HG03469 (cell line): ENCODE results near the gene MYRFL.
"Not testable (repeated sequence)": the region's sequence is repeated elsewhere in the genome, so short reads cannot be mapped to it uniquely, and the experiment has no call there.

Experiments used
- ATAC-seq: cut with Tn5 transposase; IDR thresholded peaks from one replicate; pipeline ENCODE4 v1.9.1; 2021; ENCODE audit warnings: mild to moderate bottlenecking, moderate library complexity, moderate number of reproducible peaks; ENCODE audit not compliant: unreplicated experiment

MYRFL gene

GRCh38 chr12:69840727-69841126 lies 15.7 kb downstream of the MYRFL start:
- no peak for ATAC-seq

GRCh38 chr12:69843608-69844007 lies 18.6 kb downstream of the MYRFL start:
- ATAC-seq = no peak

- ATAC-seq = no peak
These were observed 19.4 kb downstream of the MYRFL start for GRCh38 chr12:69844416-69844815.

- ATAC-seq = no peak
These were observed 19.8 kb downstream of the MYRFL start for GRCh38 chr12:69844836-69845235.

- ATAC-seq = no peak
These were observed 21.9 kb downstream of the MYRFL start for GRCh38 chr12:69846976-69847375.

GRCh38 chr12:69851976-69852375 lies 26.9 kb downstream of the MYRFL start:
- no peak for ATAC-seq

DNA sequence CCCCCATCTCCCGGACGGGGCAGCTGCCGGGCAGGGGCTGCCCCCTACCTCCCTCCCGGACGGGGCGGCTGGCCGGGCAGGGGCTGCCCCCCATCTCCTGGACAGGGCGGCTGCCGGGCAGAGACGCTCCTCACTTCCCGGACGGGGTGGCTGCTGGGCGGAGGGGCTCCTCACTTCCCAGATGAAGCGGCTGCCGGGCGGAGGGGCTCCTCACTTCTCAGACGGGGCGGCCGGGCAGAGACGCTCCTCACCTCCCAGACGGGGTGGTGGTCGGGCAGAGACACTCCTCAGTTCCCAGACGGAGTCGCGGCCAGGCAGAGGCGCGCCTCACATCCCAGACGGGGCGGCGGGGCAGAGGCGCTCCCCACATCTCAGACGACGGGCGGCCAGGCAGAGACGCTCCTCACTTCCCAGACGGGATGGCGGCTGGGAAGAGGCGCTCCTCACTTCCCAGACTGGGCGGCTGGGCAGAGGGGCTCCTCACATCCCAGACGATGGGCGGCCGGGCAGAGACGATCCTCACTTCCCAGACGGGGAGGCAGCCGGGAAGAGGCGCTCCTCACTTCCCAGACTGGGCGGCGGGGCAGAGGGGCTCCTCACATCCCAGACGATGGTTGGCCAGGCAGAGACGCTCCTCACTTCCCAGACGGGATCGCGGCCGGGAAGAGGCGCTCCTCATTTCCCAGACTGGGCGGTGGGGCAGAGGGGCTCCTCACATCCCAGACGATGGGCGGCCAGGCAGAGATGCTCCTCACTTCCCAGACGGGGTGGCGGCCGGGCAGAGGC lies 28.3 kb downstream of the MYRFL start:
- not testable (repeated sequence) for ATAC-seq

- ATAC-seq = no peak
These were observed 41.7 kb downstream of the MYRFL start for GRCh38 chr12:69866698-69867097.

DNA sequence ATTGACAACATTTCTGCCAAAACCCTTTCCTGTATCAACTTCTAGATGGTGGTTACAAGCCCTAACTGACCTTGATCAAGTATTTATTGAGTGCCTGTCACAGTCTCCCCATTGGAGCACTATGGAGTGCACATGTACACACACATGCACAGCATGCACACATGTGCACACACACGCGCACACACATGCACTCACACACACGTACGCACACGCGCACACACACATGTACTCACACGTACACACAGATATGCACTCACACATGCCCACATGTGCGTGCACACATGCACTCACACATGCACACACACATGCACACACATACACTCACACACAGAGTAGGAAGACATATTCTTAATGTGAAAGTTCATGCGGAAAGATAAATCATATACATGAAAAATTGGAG lies 43.7 kb downstream of the MYRFL start:
- ATAC-seq = no peak

- ATAC-seq = no peak
These were observed 47.8 kb downstream of the MYRFL start for GRCh38 chr12:69872804-69873203.

GRCh38 chr12:69873429-69873828 lies 48.4 kb downstream of the MYRFL start:
- no peak for ATAC-seq

GRCh38 chr12:69874606-69875005 lies 49.6 kb downstream of the MYRFL start:
- no peak for ATAC-seq

- no peak for ATAC-seq
These were observed 50.4 kb downstream of the MYRFL start for GRCh38 chr12:69875416-69875935.

DNA sequence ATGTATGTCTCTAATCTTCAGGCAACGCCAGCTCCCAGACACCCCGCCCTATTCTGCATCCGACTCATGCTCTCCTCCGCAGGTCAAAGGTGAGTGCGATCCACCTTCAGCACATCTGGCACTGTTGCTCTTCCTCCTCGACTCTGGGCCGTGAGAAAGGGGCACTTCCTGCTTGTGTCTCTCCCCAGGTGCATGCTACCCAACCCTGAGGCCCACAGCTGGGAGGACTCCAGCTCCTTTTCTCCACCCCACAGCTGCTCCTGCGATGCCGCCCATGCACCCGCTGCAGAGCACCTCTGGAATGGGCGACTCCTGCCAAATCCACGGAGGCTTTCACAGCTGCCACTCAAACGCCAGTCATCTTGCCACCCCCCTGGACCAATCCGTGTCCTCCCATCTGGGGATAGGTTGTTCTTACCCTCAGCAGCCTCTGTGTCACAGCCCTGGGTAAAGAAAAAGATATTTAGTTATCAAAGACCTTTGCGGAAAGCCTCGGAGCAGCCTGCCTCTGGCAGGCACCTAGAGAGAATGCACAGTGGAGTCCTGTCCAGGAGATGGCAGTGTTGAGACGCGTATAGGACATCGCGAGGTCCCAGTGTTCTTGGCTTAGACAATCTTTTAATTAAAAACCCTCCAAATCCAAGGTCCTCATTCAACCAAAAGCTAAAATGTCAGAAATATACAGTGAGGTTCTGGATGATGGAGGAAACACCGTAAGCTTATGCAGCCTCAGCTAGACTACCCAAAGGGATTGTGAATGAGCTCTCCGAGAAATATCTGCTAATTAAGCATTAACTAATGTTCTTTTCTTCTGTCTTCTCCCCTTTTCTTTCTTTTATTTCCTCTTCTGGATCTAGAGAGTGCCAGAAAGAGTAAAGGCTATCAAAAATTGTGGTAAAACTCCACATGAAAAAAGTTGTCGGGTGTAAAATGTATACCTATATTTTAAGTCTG lies 54.3 kb downstream of the MYRFL start:
- ATAC-seq = no peak

- ATAC-seq = no peak
These were observed 55.5 kb downstream of the MYRFL start for GRCh38 chr12:69880571-69880970.

DNA sequence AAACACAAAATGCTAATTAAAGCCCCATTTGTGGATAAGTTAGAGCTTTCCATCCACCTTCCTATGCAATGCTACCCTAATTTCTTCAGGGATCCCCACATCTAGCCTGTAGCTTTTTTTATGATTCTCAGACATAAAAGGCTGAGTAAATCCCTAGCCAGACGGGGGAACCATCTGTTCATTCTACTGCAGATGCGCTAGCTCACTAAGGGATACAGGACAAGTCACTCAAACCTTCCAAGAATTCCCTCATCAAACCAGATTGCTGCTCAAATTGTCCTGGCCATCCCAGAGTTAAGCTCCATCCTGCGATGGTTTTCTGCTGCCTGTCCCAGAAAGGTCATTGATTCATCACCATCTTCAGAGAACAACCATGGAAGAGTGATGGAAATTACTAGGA lies 56.7 kb downstream of the MYRFL start:
- ATAC-seq = no peak

- no peak for ATAC-seq
These were observed 59.4 kb downstream of the MYRFL start for GRCh38 chr12:69884386-69884785.

DNA sequence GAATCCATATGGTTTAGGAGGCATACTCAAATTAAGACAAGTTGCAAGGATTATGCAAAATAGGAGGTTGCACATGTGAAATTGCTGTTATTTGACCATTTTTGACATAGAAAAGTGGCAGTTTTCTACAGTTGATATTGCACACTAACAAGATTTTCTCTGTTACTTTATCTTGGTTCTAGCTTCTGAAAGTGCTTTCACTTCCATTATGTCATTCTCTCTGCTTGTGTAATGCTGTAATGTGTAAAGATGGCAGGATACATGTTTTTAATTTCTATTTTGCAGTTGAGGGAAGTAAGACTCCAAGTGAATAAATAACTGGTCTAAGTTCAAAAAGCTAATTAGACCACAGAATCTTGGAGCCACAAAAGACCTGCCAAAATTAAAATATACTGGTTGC lies 60.6 kb downstream of the MYRFL start:
- peak; percentile 50 for ATAC-seq

- ATAC-seq = no peak
These were observed 61.1 kb downstream of the MYRFL start for GRCh38 chr12:69886109-69886508.

GRCh38 chr12:69886715-69887114 lies 61.7 kb downstream of the MYRFL start:
- no peak for ATAC-seq

DNA sequence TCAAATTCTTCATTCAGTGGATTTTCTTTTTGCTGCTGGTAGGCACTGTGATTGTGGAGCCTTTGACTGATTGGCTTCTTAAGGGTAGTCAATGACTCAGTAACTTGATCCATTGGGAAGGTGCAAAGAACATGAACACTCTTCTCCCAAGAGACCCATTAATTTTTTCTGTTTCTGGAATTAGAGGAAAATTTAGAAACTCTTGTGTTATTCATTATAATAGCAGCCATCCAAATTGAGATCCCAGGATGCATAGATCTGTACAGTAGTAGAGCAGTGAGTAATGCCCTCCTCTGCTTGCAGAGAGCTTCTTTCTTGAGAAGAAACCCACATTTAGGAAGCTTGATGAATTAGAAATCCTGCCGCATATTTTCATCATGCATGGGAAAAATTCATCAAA lies 63.9 kb downstream of the MYRFL start:
- no peak for ATAC-seq
